Right lobe of liver (tissue), 4 donors: ENCODE data around the gene INTS7.

Source experiments
- CTCF ChIP-seq, 4 donors: fragments of 200-600 bp in 3 of 4; fragments of 450-650 bp in 1 of 4; IDR thresholded peaks; one replicate each; pipeline versions ENCODE4 v1.5.1 to v1.8.0; 2016 to 2022; ENCODE audit warnings: antibody characterized with exemption in 4 of 4, mild to moderate bottlenecking in 2 of 4
- POLR2A ChIP-seq: fragments of 450-650 bp; IDR thresholded peaks from one replicate; pipeline ENCODE4 v1.6.1; 2017; ENCODE audit warnings: antibody characterized with exemption, mild to moderate bottlenecking
- donor health status: DM: no; HTN: no; CAD: no.
- donor health status: DM: no; HTN: no; CAD: no.
- donor health status: DM: no; HTN: yes; CAD: no.

- no peak for TF ChIP-seq CTCF (IDR thresholded peaks at IDR 0.05)
- TF ChIP-seq POLR2A = no peak
Observed at GRCh38 chr1:211912038-211912437, 123.3 kb downstream of the INTS7 start.
